RWPE2 (cell line): Measurements from ENCODE around the gene OTOG.

Experiments
- ATAC-seq: fragments of 200-7000 bp; cut with Tn5 transposase; 3 replicates; pipeline ENCODE4 v1.9.1; 2021; ENCODE audit warnings: low read depth
- DNase-seq: peaks from one replicate; pipeline ENCODE4 v3.0.0-alpha.2; 2020; ENCODE audit warnings: low spot score
- H3K27ac ChIP-seq: fragments of 450-650 bp; 2 replicates; pipeline ENCODE4 v1.5.1; 2017; ENCODE audit warnings: mild to moderate bottlenecking; ENCODE audit not compliant: poor library complexity, severe bottlenecking
- H3K27me3 ChIP-seq: fragments of 250-450 bp; sonication (Bioruptor Pico); 2 replicates; pipeline ENCODE4 v1.5.1; 2021; ENCODE audit warnings: mild to moderate bottlenecking, moderate library complexity; ENCODE audit not compliant: insufficient read depth, poor library complexity, severe bottlenecking
- H3K36me3 ChIP-seq: fragments of 250-450 bp; sonication (Bioruptor Pico); 2 replicates; pipeline ENCODE4 v1.5.1; 2020; ENCODE audit warnings: low read depth, mild to moderate bottlenecking, moderate library complexity
- H3K4me1 ChIP-seq: fragments of 250-450 bp; sonication (Bioruptor Pico); 2 replicates; pipeline ENCODE4 v1.5.1; 2021; ENCODE audit warnings: mild to moderate bottlenecking, moderate library complexity; ENCODE audit not compliant: insufficient read depth, poor library complexity, severe bottlenecking
- H3K4me3 ChIP-seq: fragments of 250-450 bp; sonication (Bioruptor Pico); 2 replicates; pipeline ENCODE4 v1.5.1; 2021; ENCODE audit warnings: mild to moderate bottlenecking, moderate library complexity; ENCODE audit not compliant: severe bottlenecking
- H3K9me3 ChIP-seq: fragments of 250-450 bp; sonication (Bioruptor Pico); 2 replicates; pipeline ENCODE4 v1.5.1; 2021; ENCODE audit warnings: mild to moderate bottlenecking, moderate library complexity; ENCODE audit not compliant: severe bottlenecking
- TF ChIP-seq, protein P1 (sequence below): fragments of 450-650 bp; IDR thresholded peaks from one replicate; pipeline ENCODE4 v1.5.1; 2017; ENCODE audit warnings: mild to moderate bottlenecking, moderate library complexity; ENCODE audit not compliant: poor library complexity, severe bottlenecking

The OTOG gene

DNA sequence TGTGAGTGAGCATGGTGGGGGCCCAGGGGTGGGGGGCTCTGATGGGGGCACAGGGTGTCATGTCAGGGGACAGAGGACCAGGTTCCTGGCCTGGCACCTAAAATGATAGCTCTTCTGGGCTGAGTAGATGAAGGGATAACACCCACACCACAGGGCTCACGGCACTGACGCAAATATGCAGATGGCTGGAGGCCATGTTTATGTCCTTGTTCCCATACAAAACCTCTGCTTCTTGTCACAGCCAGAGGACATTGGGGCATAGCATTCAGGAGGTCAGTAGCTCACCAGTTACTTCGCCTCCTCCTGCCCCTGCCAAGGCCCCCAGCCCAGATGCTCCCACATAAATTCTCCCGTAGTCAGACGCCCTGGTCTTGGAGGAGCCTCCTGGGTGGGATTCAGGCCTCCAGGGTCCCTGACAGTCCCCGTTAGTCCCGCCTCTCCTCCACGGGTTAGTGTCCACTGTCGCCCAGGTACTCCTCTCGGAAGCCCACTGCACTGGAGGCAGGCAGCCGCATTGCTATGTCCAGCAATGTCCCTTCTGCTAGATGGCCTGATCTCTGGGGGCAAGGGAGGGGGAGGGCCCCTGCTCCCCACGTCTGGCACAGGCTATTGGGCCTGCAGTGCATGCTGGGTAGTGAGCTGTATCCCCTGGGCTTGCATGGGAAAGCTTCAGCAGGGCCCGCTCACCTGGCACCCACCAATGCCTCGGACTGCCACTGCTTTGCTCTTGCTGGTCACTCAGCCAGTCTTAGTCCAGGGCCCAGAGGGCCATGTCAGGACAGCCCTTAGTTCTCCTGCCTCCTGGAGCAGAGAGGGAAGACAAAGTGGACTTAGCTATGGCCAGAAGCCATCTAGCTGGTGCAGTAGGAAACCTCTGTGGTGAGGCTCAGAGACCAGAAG is 96.7 kb downstream of the OTOG start:
- ATAC-seq (no peak), DNase-seq (no peak)
- H3K36me3 ChIP-seq = no peaks in the 10 kb centered on the region
- no peak overlapping the region for H3K4me3 ChIP-seq
- H3K27ac ChIP-seq = no peak overlapping the region
- H3K4me1 ChIP-seq = no peaks in the 10 kb centered on the region
- no peaks in the 10 kb centered on the region for H3K9me3 ChIP-seq
- no peaks in the 10 kb centered on the region for H3K27me3 ChIP-seq
- TF ChIP-seq, protein P1, sequence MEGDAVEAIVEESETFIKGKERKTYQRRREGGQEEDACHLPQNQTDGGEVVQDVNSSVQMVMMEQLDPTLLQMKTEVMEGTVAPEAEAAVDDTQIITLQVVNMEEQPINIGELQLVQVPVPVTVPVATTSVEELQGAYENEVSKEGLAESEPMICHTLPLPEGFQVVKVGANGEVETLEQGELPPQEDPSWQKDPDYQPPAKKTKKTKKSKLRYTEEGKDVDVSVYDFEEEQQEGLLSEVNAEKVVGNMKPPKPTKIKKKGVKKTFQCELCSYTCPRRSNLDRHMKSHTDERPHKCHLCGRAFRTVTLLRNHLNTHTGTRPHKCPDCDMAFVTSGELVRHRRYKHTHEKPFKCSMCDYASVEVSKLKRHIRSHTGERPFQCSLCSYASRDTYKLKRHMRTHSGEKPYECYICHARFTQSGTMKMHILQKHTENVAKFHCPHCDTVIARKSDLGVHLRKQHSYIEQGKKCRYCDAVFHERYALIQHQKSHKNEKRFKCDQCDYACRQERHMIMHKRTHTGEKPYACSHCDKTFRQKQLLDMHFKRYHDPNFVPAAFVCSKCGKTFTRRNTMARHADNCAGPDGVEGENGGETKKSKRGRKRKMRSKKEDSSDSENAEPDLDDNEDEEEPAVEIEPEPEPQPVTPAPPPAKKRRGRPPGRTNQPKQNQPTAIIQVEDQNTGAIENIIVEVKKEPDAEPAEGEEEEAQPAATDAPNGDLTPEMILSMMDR = no peak

DNA sequence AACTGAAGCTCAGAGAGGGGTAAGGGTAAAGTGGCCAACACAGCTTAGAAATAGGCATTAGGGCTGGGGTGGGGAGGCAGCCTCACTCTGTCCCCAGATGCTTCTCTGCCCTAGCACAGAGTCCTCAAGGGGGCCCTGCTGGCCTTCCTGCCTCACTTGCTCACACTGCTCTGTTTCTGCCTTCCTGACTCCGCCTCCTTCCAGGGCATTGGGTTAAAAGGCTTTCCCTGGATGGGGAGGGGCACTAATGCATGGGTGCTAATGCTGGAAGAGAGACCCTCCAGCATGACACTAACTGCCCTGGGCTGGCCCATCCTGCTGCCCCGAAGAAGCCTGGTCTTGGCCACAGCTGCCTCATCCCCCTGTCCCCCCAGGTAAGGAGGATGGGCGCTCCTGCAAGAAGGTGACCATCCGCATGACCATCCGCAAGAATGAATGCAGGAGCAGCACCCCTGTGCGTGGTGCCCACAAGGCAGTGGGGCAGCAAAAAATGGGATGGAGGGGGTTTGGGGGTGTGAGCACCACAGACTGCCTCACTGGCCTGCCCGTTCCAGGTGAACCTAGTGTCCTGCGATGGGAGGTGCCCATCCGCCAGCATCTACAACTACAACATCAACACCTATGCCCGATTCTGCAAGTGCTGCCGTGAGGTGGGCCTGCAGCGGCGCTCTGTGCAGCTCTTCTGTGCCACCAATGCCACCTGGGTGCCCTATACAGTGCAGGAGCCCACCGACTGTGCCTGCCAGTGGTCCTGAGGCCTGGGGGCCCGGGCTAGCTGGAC is 98.3 kb downstream of the OTOG start:
- H3K4me1 ChIP-seq = no peaks in the 10 kb centered on the region
- TF ChIP-seq, protein P1 = no peak
- no peaks in the 10 kb centered on the region for H3K27me3 ChIP-seq
- ATAC-seq (no peak), DNase-seq (no peak)
- no peaks in the 10 kb centered on the region for H3K9me3 ChIP-seq
- no peak overlapping the region for H3K4me3 ChIP-seq
- no peaks in the 10 kb centered on the region for H3K36me3 ChIP-seq
- H3K27ac ChIP-seq = no peak overlapping the region

DNA sequence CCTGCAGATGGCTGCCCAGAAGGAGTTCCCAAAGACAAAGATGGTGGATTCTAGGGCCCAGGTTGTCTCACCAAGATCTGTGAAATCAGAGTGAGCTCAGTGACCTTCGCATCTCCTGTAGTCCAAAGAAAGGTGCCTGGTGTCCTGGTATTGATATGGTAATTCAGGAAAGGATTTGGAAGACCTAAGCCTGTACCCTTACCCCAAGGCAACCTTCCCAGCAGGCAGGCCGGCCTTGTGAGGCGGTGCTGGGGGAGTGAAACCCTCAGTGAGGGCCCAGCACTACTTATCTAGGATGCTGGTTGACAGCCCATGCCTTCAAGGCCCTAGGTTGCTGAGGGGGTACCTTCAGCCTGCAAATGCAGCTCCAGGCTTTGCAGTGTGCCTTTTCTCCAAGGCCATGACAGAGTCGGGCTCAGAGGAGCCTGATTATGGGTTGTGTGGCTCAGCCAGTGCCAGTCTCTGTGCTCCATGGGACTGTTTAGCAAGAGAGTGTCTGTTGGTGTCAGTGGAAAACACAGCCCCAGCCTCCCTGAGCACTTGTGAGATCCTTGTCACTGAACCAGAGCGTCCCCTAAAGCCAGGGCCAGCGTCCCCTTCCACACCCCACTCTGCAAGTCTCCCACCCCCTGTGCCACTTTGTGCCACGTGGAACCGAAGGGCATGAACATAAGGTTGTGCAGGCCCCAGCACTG is 99.5 kb downstream of the OTOG start:
- no peak for DNase-seq
- Histone ChIP-seq H3K27ac (no peak overlapping the region), H3K9me3 (no peaks in the 10 kb centered on the region), H3K27me3 (no peaks in the 10 kb centered on the region), H3K36me3 (no peaks in the 10 kb centered on the region), H3K4me1 (no peaks in the 10 kb centered on the region), H3K4me3 (no peak overlapping the region)
- TF ChIP-seq, protein P1 = no peak
- ATAC-seq = no peak

- no peak for DNase-seq
- no peaks in the 10 kb centered on the region for H3K9me3 ChIP-seq
- H3K4me1 ChIP-seq = no peaks in the 10 kb centered on the region
- TF ChIP-seq, protein P1 = no peak
- no peak overlapping the region for H3K4me3 ChIP-seq
- ATAC-seq = no peak
- H3K27ac ChIP-seq = no peak overlapping the region
- no peaks in the 10 kb centered on the region for H3K27me3 ChIP-seq
- H3K36me3 ChIP-seq = no peaks in the 10 kb centered on the region
Measured at GRCh38 chr11:17648528-17648927, 101.5 kb downstream of the OTOG start.
